Fibroblast of pulmonary artery (primary cell): Measurements from ENCODE around the gene REEP6.
"Not testable (repeated sequence)": the region's sequence is repeated elsewhere in the genome, so short reads cannot be mapped to it uniquely, and the experiment has no call there.

Source experiments
- DNase-seq: peaks from one replicate; pipeline ENCODE4 v3.0.0-alpha.2; 2010; ENCODE audit warnings: low read depth
- H3K4me3 ChIP-seq: replicated peaks from 2 replicates; pipeline ENCODE4 v1.5.1; 2011; ENCODE audit warnings: low read depth, mild to moderate bottlenecking, control low read depth, low read length, moderate library complexity
- TF ChIP-seq, protein P1 (sequence below): IDR thresholded peaks from 2 replicates; pipeline ENCODE4 v1.5.1; 2011; ENCODE audit warnings: mild to moderate bottlenecking, control low read depth, low read length, inconsistent platforms; ENCODE audit errors: missing control alignments

The REEP6 gene

GRCh38 chr19:1474011-1474764 lies 16.8 kb upstream of the REEP6 start:
- TF ChIP-seq, protein P1, sequence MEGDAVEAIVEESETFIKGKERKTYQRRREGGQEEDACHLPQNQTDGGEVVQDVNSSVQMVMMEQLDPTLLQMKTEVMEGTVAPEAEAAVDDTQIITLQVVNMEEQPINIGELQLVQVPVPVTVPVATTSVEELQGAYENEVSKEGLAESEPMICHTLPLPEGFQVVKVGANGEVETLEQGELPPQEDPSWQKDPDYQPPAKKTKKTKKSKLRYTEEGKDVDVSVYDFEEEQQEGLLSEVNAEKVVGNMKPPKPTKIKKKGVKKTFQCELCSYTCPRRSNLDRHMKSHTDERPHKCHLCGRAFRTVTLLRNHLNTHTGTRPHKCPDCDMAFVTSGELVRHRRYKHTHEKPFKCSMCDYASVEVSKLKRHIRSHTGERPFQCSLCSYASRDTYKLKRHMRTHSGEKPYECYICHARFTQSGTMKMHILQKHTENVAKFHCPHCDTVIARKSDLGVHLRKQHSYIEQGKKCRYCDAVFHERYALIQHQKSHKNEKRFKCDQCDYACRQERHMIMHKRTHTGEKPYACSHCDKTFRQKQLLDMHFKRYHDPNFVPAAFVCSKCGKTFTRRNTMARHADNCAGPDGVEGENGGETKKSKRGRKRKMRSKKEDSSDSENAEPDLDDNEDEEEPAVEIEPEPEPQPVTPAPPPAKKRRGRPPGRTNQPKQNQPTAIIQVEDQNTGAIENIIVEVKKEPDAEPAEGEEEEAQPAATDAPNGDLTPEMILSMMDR = no peak
- DNase-seq = no peak

DNA sequence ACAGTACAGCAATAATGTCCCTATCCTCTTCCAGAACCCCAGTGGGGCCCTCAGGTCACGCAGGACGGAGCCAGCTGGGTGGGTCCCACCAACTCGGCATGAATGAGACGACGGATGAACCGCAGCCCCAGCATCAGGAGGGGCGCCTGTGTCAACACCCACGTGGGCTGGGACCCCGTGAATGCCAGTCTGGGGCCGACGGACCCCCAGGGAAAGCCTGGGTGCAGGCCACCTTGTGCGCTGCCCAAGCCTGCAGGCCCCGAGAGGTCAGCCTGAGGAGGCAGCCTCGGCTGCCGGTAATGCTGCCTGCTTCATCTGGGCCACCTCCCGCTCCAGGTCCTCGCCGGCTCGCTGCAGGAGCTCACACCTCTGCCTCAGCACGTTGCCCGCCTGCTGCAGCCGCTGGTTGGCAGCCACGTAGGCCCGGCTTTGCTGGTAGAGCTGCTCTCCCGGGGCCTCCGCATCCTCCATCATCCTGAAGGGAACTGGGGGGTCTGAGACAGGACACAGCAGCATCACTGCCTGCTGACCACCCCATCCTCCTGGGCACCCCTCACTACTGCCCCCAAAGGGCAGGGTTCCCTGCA lies 16.1 kb upstream of the REEP6 start:
- TF ChIP-seq, protein P1 = no peak
- no peak overlapping the region for H3K4me3 ChIP-seq
- DNase-seq = no peak

More at GRCh38 chr19:1474011-1474764, 16.8 kb upstream of the REEP6 start:
- no peak overlapping the region for H3K4me3 ChIP-seq

DNA sequence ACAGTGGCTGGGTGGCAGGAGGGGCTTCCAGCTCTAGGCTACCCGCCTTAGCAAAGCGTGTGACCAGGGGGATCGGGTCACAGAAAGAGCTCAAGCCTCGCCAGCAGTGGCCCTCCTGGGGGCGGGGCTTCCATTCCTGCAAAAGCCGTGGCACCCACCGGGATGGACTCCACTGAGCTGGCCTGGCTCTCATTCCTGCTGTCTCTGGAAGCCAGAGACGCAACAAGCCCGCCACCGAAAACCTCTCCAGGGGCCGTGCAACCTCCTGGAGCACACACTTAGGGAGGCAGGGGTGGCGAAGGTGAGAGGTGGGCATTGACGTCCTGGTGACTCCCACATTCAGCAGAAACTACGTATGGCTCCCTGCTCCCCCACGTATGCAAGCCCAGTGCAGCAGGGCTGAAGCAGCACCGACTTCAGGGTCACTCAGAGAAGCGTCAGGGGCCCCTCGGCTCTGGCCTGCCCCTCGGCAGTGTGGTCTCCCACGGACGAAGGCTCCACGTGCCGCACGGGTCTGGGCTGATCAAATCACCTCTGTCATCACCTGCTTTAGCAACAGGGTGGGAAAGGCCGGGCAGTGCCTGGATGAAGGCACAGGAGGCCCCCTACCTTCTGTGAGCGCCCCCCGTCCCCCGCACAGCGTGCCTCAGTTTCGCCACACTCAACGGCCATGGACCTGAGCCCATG lies 15.1 kb upstream of the REEP6 start:
- TF ChIP-seq, protein P1 = no peak
- no peak overlapping the region for H3K4me3 ChIP-seq
- DNase-seq = no peak

GRCh38 chr19:1477056-1477455 lies 13.9 kb upstream of the REEP6 start:
- H3K4me3 ChIP-seq, DNase-seq: not testable (repeated sequence)

- TF ChIP-seq, protein P1 = no peak
- peak; percentile 94 for DNase-seq
Measured at GRCh38 chr19:1478934-1479707, 11.9 kb upstream of the REEP6 start, which contains the start of gene C19orf25. Gene C19orf25 (minus strand): TSS chr19:1479215. CDS start chr19:1478903, 312 bp downstream.

DNA sequence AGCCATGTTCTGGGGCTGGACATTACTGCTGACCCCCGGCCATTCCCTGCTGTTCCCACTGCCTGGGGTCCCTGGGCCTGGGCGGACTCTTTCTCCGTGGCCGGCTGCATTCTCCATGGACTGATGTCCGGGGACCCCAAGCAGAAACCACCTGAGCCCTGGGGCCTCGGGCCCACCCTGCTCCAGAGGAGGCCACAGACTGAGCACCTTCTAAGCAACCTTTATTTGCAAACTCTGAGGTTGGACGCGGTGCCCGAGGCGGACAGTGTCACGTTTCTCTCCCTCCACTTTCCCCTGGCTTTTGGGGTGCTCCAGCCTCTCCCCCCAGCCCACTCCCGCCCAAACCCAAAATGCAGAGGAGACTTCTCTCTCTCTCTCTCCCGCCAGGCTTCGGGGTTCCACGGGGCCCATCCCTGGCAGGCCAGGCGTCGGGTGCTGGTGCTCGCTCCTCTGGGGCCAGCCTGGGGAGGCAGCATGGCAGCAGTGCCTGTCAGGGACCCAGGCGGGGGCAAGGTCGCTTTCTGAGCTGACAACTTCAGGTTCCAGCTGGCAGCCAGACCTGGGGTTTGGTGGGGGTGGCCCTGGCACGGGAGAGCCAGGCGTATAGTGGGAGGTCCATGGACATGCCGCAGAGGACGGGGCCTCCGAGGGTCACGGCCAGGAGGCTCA lies 9.6 kb upstream of the REEP6 start:
- DNase-seq = no peak
- TF ChIP-seq, protein P1 = no peak
- H3K4me3 ChIP-seq = no peak overlapping the region

More at GRCh38 chr19:1478934-1479707, 11.9 kb upstream of the REEP6 start, which contains the start of gene C19orf25:
- peak within 1 kb of the TSS; percentile 71 for H3K4me3 ChIP-seq
